A673 (cell line): Measurements from ENCODE around the gene PCID2.

ENCODE experiments used
- CTCF ChIP-seq: fragments of 300-800, 200-600 bp; sonication (generic); conservative IDR thresholded peaks from 2 replicates; pipeline ENCODE4 v1.5.1; 2017; ENCODE audit warnings: low read depth, mild to moderate bottlenecking, antibody characterized with exemption, low read length, moderate library complexity, mixed read lengths
- EZH2 ChIP-seq: fragments of 200-600 bp; sonication (generic); IDR thresholded peaks from 2 replicates; pipeline ENCODE4 v1.6.1; 2017; ENCODE audit warnings: borderline replicate concordance, low read depth, mild to moderate bottlenecking, mixed read lengths, antibody characterized with exemption, low read length; ENCODE audit not compliant: poor library complexity, severe bottlenecking

DNA sequence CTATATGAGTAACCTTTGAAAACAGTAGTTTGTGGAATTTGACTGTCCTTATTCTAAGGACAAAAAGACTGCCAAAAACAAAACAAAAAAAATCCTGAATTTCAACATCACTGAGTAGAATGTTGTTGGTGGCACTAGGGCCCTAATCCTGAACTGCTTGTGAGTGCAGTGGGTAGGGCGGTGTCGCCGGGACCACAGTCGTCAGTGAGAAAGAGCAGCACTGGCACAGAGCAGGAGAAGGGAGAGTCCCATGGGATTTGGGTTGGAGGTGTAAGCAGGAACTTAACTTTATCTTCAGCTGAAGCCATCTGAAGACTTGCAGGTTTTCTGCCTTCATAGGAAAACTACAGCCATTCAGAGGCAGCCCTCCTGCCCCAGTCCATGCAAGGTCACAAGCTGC lies 5.6 kb downstream of the PCID2 start:
- TF ChIP-seq CTCF, result no peak
- TF ChIP-seq EZH2, result no peak
